Activated T-helper 9 cell treated with anti-CD3 and anti-CD28 coated beads, Interleukin-2, amount 50 U/mL, for 16 hours (primary cell): ENCODE results near the gene RPH3AL.
"Not testable (repeated sequence)": the region's sequence is repeated elsewhere in the genome, so short reads cannot be mapped to it uniquely, and the experiment has no call there.

ENCODE experiments used
- DNase-seq: peaks from one replicate; pipeline ENCODE4 v3.0.0-alpha.2; 2020; ENCODE audit warnings: low read depth

Gene RPH3AL

DNA sequence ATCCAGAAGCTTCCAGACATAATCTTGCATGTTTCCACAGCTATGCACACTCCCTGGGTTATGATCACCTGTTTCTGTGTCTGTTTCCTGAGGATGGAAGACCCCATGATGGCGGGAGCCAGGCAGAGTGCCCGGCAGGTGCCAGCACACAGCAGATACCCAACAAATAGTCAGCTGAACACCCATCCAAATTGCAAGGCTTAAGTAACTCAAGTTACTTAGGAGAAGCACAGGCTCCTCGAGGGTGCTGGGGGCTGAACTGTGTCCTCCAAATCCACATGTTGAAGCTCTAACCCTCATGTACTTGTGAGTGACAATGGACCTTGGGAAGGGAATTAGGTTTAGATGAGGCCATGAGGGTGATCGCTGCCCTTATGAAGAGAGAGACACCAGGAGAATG lies 91.7 kb downstream of the RPH3AL start:
- no peak for DNase-seq

DNA sequence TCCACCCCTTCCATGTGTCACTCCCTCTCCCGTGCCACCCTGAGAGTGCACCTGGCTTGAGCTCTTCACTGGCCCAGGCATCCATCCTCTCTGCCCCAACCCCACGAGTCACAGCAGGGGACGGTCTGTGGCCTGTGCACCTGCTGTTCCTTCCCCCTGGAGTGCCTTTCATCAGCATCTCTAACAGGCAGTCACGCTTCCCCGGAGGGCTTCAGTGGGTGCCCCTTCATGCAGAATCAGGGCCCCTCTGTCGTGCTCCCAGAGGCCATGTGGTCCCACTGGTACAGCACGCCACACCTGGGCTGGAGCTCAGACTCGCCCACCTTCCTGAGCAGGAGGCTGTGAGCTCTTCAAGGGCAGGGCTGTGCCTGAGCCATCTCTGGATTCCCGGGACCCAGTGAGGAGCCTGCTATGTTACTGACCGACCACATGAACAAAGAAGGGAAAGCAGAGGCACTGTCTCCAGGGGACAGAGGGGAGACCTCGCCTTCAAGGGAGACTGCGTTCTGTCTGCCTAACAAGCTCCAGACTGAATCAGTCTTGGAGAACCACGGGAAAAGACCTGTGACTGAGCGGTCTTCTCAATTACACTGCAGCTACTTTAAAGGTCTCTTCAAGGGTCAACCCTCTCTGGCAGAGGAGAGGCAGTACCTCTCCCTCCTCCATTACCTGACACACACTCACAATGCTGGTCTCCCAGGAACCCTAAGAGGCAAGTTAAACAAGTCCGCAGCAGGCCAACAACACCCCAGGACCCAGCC lies 92.4 kb downstream of the RPH3AL start:
- no peak for DNase-seq

DNA sequence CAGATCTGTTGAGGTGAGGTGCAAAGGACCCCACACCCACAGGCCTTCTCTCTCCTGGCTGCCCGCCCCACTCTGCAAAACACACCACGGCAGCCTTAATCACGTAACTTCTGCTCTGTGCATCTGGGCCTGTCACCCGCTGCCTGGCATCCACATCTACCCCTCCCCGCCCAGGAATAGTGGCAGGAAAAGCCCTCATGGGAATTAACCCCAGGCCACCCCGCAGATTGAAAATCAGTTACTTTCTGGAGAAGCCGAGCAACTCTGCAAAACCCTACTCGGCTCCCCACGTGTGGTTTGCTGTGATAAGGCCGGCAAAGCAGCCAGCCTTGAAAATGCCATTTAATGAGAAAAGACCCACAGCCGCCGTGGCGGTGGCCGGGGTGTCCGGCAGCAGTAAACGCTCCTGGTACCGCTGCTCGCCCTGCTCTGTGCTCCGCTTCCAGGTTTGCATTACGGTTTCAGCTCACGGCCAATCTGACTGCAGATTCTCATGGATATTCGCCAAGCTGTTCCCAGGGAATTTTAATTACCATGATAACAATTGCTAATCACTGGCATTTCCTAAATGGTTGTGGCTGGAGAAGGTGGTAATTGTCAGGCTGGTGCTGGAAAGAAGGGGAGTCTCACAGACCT lies 93.1 kb downstream of the RPH3AL start:
- DNase-seq = no peak

DNA sequence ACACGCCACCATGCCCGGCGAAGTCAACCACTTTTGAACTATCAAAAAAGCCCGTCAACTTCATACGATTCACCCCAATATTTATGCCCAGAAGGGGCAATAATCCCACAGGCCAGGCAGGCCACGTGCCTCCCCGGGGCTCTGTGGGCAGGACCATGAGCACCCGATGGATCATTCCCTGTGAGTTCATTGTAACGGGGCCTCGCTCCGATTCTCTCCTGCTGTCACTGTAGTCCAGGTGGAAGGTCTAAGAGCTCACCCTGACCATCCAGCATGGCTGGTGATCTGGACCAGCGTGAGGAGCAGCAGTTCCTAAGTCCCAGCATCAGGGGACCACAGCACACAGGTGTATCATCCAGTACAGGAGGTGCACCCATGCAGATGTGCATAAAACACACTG lies 93.7 kb downstream of the RPH3AL start:
- DNase-seq = no peak

DNA sequence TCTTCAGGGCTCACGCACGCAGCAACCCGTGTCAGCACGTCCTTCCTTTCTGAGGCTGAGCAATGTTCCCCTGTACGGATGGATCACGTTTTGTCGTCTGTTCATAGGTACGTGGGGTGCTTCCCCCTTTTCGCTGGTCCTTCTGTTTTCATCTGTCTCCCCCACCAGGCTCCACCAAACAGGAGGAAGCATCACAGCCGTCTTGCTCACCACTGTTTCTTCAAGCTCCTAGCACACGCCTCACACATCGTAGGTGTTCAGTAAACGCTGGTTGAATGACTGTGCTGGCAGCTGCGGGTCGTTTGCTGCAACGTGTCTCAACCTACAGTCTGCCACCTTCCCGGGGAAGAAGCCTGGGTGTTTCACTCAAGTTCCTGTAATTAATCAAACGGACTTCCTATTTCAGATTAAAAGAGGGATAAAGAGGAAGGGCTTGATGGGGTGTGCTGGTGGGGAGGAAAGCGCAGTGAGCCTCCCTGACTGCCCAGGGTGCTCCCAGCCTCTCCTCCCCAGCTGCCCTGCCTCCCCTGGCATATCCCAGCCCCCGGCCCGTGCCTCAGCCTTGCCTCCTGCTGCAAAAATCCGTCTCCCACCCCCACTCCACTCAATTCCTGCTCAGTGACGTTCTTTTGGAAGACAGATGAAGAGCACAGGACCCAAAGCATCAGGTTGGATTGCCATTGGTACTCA lies 94.4 kb downstream of the RPH3AL start:
- DNase-seq = no peak

DNA sequence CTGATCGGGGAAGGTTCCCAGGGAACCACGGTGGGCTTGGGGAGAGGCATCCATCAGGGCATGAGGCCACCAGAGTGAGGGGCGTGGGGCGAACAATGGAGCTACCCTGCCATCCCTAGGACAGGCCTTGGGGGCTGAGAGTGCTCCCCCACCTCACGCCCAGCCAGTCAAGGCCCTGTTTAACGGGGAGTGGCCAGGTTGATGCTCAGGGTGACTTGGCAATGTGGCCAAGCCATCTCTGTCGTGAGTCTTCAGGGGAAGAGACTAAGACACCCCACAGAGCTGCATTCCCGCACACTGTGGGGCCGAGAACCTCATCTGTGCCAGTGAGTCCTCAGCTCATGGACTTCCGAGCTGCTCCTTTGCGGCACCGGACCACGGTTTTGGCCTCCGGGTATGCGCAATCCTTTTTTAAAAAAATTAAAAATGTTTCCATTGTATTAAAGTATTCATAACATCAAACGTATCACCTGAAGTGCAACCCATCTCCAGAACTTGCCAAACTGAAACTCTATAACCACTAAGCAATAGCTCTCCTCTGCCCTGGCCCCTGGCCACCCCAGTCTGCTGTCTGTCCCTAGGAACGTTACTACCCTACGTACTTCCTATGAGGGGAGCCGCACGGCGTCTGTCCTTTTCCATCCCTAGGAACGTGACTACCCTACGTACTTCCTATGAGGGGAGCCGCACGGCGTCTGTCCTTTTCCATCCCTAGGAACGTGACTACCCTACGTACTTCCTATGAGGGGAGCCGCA lies 99.3 kb downstream of the RPH3AL start:
- DNase-seq = no peak

DNA sequence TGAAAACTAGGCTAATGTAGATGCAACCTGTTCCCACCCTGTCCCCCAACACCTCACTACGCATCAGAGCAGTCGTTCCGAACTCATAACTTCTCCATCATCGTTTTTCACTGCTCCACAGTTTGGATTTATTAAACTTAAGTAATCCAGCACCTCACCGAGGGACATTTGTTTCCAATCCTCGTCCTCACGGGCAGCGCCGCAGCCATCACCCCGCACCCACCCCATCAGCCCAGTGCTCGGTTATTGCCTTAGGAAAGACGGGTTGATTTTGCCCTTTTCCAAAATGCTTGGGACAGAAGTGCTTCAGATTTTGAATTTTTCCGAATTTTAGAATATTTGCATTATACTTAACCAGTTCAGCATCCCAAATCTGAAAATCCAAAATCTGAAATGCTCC lies 100.2 kb downstream of the RPH3AL start:
- no peak for DNase-seq

DNA sequence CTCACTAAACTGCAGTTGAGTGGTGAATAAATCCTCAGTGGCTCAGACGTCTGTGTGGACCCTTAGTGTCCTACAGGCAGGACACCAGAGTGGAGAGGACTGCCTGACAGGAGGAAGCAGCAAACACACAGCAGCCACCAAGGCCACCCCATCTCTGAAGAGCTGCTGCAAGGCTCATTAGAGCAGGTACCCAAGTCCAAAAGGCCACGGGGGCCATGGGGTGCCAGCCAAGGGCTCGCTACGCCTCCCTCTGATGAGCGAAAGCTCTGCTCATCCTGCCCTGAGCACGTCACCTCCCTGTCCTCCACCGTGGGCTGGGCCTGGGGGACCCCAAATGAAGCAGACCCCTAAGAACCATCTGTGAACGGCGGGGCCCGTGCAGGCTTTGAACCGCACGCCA lies 101.1 kb downstream of the RPH3AL start:
- no peak for DNase-seq

DNA sequence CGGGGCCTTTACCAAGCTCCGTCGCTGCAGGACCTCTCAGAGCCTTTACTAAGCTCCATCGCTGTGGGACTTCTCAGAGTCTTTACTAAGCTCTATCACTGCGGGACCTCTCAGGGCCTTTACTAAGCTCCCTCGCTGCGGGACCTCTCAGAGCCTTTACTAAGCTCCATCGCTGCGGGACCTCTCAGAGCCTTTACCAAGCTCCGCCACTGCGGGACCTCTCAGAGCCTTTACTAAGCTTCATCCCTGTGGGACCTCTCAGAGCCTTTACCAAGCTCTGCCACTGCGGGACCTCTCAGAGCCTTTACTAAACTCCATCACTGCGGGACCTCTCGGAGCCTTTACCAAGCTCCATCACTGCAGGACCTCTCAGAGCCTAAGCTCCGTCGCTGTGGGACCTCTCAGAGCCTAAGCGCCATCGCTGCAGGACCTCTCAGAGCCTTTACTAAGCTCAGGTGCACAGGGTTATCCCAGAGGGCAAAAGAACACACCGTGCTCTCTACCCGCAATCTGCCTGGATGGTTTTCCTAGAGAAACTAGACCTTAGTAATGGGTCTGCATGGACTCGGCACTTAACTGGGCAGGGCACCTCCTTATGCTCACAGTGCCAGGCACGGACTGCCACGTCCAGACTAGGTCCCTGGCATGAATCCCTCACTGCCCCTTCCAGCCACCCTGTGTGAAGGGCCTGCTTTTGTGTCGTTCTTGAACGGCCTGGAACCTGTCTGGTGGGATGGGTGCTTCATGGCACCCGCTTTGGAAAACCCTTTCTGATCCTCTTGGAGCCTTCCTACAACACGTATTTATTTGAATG lies 101.9 kb downstream of the RPH3AL start:
- DNase-seq = no peak

DNA sequence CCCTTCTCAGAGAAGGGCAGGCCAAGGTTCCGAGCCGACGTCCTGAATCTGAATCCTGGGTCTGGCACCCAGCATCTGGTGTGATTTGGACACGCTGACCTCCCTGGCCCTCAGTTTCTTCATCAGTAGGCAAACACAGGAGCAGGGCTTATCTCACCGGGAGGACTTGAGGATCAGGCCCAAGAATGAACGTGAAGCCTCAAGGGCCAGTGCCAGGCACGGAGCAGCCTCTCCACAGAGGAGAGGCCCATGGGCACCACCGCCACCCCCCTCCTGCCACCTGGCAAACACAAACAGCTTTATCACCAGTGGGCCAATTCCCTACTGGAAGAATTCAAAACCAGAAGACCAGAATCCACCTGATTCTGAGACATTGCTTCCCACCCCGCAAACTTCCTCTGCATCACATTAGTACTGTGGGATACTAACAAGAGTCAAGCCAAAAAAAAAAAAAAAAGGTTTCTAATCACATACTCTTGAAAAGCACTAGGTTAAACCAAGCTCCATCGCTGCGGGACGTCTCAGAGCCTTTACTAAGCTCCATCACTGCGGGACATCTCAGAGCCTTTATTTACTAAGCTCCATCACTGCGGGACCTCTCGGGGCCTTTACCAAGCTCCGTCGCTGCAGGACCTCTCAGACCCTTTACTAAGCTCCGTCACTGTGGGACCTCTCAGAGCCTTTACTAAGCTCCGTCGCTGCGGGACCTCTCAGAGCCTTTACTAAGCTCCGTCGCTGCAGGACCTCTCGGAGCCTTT lies 103.2 kb downstream of the RPH3AL start:
- DNase-seq = no peak

DNA sequence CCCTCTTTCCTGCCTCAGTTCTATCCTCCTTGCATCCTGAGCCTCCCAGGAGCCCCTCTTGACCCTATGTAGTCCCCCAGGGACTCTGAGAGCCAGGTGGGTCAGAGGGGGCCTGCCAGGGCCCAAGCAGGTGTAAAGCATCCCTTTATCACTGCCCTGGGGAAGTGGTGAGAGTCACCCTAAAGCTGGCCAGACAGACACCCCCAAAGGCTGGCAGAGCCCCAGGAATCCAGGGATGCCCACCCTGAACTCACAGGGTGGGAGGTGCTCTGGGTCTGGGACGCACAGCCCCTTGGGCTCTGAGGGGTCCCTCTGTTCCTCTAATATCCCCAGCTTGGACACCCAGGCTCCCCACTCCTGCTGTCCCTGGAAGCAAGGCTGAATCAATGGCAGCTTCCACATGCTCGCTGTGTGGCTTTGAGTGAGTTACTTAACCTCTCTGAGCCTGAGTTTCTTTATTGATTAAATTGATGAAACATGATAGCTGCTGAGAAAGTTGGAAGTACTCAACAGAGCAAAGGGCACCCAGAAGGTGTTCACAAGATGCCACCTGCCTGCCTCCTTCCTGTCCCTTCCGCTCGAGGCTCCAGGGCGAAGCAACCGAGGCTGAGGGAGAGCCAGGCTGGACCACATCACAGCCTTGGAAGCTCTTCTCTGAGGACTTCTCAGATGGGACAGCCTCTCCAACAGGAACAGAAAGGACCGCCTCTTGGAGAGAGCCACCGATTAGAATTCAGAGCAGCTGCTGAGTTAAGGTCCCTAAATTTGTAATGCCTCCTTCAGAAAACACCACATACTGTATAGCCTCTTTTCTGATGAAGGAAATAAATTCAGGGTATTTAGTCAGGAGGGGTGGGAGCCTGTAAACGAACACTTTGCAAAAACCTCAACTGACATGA lies 104.0 kb downstream of the RPH3AL start:
- no peak for DNase-seq

DNA sequence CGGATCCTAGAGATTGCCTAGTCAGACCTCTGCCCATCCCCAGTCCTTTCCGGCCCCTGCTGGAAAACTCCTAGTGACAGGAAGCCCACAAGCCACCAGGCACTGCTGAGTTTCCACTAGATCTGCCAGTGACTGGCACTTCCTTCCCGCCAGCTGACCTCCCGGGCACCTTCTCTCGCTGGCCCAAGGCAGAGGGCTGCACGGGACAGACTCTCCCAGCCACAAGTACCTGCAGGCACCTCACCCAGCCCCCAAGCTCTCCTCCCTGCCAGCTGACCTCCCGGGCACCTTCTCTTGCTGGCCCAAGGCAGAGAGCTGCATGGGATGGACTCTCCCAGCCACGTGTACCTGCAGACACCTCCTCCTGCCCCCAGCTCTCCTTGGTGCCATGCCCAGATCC lies 104.8 kb downstream of the RPH3AL start:
- no peak for DNase-seq

DNA sequence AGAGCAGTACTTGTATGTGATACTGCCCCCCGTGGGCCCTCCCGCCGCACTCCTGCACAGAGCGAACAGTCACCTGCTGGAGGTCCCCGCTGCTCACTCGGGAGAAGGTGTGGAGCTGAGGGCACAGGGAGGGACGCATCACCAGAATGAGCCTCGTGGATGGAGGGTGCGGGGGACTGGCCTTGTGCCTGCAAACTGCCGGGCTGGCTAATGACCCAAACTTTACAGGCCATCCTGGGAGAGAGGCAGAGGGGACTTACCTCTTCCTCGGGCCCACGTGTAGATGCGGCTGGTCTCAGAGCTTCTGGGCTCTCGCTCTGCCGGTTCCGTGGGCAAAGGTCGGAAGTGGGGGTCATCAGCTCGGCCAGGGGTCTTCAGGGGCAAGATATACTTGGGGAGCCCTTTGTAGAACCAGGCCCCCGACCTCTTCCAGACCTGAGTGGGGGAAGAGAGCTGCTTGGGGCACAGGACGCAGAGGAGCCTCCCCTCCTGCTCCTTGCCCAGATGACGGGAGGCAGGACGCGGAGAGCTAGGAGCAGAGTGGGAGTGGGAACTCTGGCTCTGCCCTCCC lies 105.7 kb downstream of the RPH3AL start:
- no peak for DNase-seq

DNA sequence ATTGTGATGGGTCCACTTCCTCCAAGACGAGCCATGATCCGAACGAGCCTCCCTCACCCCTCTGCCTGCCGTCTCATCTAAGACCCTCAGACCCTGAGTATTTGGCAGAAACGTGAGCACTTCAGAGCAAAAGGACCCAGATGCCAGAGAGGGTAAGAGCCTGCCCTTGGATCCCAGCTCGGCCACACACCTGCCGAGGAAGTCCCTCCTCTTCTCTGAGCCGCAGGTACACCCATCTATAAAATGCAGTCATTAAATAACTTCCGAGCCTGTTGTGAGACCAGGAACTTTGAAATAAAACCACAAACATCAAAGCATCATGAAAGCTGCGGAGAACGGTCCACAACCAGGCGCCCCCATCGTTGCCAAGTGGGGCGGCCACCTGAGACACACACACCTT lies 106.4 kb downstream of the RPH3AL start:
- no peak for DNase-seq

DNA sequence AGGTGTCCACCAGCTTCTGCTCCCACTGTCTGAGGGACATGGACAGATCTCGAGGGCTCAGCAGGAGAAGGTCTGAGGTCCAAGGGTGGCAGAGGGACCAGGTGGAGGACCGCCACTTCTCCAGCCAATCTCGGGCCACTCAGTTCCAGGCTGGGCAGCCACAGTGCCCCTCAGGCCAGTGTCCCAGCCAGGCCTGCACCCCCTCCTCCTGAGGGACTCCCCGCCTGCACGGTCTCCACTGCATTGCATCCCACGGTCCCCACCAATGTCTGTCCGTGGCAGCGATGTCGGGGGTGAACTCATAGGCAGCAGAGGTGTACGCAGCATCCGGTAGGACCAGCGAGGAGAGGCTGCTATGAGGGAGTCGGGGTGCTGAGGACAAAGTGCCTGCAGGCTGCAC lies 107.0 kb downstream of the RPH3AL start:
- no peak for DNase-seq

DNA sequence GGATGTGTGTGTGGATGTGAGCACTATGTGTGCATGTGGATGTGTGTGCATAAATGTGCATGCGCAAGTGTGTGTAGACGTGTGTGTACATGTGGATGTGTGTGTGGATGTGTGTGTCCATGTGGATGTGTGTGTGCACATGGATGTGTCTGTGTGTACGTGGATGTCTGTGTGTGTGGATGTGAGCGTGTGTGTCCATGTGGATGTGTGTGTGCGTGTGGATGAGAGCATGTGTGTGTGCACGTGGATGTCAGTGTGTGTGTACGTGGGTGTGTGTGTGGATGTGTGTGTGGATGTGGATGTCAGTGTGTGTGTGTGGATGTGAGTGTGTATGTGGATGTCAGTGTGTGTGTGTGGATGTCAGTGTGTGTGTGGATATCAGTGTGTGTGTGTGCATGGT lies 107.6 kb downstream of the RPH3AL start:
- DNase-seq = no peak

DNA sequence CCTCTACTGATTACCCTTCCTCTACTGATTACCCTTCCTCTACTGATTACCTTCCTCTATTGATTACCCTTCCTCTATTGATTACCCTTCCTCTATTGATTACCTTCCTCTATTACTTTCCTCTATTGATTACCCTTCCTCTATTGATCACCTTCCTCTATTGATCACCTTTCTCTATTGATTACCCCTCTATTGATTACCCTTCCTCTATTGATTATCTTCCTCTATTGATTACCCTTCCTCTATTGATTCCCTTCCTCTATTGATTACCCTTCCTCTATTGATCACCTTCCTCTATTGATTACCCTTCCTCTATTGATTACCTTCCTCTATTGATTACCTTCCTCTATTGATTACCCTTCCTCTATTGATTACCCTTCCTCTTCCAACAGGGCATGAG lies 108.7 kb downstream of the RPH3AL start:
- not testable (repeated sequence) for DNase-seq

DNA sequence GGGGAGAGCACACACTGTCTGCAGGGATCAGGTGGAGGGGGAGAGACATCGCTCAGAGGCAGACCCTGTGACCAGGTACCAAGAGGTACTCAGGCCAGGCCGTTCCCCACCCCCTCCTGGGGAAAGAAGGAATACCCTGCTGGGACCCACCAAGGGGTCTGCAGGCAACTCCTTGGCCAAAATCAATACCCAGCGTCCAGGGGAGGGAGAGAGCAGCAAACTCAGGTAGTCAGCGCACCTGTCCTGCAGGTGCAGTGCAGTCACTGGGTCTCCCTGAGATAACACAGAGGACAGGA lies 113.7 kb downstream of the RPH3AL start:
- no peak for DNase-seq

DNA sequence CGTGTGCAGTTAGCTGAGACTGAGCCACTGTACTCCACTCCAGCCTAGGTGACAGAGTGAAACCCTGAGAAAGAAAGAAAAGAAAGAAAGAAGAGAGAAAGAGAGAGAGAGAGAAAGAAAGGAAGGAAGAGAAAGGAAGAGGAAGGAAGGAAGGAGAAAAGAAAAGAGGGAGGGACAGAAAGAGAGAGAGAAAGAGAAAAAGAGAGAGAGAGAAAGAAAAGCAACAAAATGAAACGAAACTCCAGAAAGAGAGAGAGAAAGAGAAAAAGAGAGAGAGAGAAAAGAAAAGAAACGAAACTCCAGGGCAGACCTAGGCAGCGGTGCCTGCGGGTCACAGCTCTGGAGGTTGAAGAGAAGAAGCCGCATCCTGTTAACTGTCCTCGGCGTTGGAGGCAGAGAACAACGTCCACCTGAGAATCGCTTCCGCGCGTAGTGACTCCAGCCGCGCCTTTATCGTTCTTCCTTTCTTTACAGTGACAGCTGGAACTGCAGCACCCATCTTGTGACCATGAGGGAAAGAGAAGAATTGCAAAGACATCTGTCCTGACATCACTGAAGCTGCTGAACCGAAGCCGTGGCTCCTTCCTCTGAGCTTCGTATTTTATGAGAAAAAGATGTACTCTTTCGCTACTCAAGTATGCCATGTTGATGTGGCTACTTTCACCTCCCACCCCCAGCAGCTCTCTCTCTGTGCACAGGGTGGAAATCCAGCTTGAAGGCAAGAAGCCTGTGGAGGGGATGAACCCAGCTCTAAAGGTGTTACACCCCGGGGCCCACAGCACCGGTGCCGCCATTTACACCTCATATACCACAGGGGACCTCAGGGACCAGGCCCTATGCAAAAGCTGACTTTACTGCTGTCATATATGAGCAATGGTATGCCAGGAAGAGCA lies 114.3 kb downstream of the RPH3AL start:
- no peak for DNase-seq
